LNCAP (cell line): Measurements from ENCODE around the gene SOX2.

Experiments used
- TF ChIP-seq, protein P1 (sequence below): fragments of 450-650 bp; IDR thresholded peaks from 2 replicates; pipeline ENCODE4 v1.5.1; 2017; ENCODE audit warnings: mild to moderate bottlenecking

Gene SOX2

DNA sequence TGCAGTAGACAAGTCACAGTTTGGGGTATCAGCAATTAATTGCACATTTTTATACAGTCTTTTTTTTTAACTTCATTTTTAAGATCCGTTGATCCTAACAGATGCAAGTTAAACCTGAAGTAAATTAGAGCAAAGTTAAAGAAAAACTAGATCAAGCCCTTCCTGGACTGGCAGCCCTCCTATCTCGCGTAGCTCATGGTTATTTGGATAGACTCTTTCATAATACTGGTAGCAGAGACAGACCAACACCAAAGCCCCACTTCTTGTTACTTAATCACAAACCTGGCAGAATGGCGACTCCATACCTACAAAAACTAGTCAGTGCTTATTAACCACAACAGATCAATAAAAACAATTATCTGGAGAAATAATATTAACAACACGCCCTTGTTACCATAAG lies 26.8 kb downstream of the SOX2 start:
- TF ChIP-seq, protein P1, sequence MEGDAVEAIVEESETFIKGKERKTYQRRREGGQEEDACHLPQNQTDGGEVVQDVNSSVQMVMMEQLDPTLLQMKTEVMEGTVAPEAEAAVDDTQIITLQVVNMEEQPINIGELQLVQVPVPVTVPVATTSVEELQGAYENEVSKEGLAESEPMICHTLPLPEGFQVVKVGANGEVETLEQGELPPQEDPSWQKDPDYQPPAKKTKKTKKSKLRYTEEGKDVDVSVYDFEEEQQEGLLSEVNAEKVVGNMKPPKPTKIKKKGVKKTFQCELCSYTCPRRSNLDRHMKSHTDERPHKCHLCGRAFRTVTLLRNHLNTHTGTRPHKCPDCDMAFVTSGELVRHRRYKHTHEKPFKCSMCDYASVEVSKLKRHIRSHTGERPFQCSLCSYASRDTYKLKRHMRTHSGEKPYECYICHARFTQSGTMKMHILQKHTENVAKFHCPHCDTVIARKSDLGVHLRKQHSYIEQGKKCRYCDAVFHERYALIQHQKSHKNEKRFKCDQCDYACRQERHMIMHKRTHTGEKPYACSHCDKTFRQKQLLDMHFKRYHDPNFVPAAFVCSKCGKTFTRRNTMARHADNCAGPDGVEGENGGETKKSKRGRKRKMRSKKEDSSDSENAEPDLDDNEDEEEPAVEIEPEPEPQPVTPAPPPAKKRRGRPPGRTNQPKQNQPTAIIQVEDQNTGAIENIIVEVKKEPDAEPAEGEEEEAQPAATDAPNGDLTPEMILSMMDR = no peak

DNA sequence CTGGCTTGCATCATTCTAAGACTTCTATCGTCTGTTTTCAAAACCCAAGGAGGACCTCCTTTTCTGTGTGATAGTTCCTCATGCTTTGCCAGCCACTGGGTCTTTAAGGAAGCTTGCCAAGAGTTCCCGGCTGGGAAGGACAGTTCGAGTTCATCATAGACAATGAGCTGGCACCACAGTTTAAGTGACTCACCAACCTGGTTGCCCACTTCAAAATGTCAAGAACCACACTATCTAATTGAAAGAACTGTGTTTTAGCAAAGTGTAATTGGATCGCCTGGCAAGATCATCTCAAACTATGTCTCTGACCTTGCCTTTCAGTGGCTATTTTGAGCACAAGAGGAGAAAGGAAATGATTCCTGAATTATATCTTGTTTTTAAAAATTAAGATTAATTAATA lies 27.9 kb downstream of the SOX2 start:
- TF ChIP-seq, protein P1 = no peak

DNA sequence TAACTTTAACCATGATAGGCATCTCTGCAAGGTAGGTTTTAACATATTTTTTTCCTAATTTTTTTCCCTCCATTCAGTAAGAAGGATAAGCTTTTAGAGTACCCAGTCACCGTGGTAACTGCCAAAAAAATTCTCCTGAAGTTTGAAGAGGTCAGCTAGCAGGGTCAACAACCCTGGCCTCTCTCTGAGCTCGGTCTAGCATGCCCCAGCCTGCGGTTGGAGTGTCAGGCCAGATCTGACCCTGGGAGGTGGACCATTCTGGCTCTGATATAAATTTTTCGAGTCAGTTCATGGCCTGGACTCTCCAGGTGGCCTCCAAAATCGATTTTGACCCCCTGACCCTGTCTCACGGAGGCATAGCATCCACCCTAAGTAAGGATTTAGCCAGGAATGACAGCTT lies 29.7 kb downstream of the SOX2 start:
- TF ChIP-seq, protein P1 = no peak

DNA sequence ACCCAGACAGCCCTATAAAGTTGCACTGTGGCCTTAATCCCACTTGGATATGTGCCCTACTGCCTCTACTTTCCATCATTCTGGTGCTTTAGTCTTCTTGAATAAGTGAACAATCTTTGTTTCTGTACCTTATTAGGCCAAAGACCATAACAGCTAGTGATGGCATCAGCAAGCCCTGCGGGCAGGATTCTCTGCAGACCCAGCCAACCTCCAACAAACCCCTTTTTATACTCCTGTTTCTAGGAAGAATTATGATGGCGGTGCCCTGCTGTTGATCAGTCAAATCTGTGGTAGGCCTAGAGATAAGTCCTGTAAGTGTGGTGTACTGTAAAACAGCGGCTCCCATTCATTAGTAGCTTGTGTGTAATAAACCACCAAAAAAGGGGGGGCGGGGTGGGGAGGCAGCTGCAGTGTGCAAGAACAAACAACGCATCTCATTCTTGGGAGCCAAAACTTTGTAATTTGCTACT lies 40.5 kb downstream of the SOX2 start:
- TF ChIP-seq, protein P1 = no peak

DNA sequence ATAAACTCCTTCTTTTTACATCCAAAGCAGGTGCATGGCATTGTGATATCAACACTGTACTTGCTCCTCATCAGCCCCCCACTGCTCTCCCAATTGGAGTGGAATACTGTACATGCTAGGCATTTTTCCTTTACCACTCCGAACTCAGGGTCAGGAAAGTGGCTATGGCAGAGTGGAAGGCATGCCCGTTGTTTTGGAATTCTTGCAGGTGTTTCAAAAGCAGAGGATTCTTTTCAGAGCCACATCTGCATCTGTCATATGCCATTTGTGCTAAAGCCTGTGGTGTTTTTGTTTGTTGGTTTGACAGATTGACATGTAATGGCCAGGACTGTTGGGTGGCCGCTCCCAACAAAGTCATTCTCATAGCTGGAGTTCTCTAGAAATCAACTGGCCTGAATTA lies 41.7 kb downstream of the SOX2 start:
- TF ChIP-seq, protein P1 = no peak

DNA sequence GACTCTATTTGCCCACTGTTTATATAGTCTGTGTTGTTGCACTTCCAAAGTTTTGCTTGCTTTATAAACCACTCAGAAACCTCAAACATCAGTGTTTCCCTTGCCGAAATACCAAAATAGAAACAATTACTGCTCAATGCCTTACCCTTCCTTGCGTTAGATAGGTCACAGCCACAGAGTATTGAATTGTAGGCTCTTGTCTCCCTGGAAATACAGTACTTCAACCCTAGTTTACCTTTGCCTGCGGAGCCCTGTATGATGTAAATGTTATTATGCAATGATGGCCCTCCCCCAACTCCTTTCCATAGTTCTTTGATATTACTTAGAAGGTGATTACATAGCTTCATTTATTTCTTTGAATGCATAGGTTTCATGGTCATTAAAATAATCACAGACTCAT lies 44.2 kb downstream of the SOX2 start:
- TF ChIP-seq, protein P1 = no peak

DNA sequence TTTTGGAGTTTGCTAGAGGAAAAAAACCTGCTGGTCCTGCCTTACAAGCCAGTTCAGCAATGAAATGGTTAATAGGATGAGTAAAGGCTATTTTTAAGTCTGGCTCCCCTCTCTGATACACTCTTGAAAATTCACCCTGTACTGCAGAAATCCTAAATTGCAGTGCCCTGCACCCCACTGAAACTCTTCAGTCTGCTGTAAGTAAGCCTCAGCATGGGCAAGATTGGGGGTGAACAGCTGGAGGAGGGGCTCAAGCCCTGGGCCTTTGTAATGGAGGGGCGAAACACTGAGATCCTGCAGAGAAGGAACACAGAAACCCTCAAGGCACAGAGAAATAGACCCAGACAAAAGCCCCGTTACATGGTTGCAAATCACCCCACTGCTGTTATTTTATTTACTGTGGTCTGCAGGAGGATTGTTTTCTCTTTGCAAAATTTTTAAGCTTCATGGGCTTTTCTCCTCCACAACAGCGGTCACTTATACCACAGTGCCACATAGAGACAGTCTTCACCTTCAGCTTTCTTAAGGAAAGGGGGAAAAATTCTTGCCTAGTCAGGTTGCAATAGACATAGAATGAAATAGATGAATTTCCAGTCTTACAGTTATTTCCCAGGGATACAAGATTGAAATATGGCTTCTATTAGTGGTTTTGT lies 45.0 kb downstream of the SOX2 start:
- TF ChIP-seq, protein P1 = no peak
